GM21526 (cell line): ENCODE data around the gene RNASE12.
"Not testable (repeated sequence)": the region's sequence is repeated elsewhere in the genome, so short reads cannot be mapped to it uniquely, and the experiment has no call there.

Experiments used
- ATAC-seq: cut with Tn5 transposase; IDR thresholded peaks from one replicate; pipeline ENCODE4 v1.9.1; 2021; ENCODE audit warnings: moderate library complexity; ENCODE audit not compliant: unreplicated experiment, low FRiP score

Gene RNASE12

GRCh38 chr14:20614038-20614840 lies 23.1 kb upstream of the RNASE12 start:
- no peak for ATAC-seq

DNA sequence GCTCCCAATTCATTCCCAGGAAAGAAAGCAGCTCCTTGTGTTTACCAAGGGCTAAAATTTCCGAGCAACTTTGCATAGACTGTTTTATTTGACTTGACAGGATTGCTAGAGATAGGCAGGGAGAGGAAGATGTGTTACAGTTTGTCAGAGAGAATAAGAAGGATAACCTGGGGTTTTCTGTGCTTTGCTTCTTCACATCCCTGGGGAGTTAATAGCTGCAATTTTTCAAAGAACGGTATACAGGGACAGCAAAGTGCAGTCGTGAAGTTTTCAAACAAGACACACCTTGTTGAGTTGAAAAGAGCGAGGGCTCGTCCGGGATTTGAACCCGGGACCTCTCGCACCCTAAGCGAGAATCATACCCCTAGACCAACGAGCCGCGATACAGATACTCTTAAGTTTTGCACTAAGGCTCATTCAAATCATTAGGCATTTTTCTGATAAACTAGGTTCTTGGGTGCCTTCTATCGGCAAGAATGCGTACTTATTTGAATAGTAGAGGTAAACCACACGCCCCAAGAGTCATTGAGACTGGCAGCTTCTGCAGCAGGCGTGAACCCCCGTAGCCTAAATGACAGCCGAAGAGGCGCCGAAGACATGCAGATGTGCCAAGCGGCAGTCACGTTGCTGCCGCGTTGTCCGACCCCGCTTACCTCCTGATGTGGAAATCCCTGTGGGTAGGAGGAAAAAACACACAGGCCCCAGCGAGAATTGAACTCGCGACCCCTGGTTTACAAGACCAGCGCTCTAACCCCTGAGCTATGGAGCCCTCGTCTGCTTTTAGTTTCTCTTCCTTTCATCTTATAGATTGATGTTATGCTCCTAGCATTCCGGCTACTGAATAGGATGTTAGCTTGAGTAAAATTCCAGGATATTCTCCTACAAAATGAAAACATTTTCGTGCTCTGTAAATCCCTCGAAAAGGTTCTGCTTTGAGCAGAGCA lies 22.2 kb upstream of the RNASE12 start:
- peak; percentile 61 for ATAC-seq

GRCh38 chr14:20612403-20612802 lies 21.2 kb upstream of the RNASE12 start:
- ATAC-seq: no peak

- ATAC-seq: no peak
Measured at GRCh38 chr14:20611277-20611676, 20.1 kb upstream of the RNASE12 start.

DNA sequence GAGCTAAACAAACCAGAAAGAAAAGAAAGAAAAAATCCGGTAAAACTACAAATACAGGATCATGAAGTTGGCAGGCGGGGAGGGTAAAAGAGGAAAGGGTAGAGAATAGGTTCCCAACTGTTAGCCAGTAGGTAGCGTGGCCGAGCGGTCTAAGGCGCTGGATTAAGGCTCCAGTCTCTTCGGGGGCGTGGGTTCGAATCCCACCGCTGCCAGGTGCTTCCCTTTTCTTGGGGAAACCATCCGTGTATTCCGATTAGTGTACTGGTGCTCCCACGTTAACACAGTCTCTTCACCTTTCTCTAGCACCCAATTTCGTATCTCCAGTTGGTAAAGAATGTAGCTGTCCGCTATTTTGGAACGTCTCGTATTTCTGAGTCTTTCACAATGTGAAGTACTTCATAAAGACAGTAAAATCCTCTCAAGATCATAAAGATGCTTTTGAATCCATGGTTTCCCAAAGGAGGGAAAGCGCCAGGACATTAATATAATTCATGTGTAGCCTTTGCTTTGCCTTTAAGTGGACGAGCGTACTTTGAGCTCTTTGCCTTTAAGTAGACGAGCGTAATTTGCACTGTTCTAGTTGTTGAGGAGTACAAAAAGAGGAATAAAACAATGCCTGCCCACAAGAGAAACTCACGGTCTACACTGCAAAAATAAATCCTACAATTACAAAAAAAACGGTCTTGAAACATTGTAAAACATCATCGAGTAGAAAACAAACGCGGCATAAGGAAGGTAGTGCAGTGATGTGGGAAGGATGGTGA lies 19.0 kb upstream of the RNASE12 start:
- no peak for ATAC-seq

DNA sequence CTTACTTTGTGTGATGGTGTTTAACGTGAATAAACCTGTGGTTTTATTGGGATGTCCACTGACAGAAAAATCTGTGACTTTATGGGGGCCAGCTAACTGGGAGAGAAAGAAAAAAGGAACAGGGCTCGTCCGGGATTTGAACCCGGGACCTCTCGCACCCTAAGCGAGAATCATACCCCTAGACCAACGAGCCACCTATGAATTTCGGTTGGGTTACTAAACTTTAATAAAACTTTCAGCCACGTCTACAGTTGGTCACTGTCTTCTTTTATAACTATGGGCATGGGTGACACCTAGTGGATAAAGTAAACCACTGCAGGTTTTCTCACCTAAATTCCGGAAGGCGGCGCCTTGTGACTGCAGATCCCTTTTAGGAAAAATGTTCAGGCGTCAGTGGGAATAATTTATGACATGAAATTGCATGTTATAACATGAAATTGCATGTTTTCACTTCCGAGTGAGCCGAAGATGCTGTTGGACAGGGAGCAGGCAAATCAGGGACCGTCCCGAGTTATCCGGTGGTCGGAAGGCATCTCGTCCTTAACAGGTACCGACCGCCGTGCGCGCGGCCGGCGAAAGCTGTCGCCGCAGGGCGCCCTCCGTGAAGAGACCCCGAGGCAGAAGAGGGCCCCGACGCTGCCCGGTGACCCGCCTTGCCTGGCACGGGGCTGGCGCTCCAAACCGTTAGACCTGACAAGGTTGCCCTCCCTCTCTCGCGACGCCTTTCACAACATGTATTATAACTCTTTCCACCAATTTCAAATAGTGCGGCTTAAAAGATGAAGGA lies 18.2 kb upstream of the RNASE12 start:
- no peak for ATAC-seq

GRCh38 chr14:20608383-20609110 lies 17.4 kb upstream of the RNASE12 start:
- ATAC-seq: no peak

- ATAC-seq: no peak
Measured at GRCh38 chr14:20607617-20608016, 16.4 kb upstream of the RNASE12 start.

GRCh38 chr14:20606902-20607242 lies 15.7 kb upstream of the RNASE12 start:
- ATAC-seq: no peak

DNA sequence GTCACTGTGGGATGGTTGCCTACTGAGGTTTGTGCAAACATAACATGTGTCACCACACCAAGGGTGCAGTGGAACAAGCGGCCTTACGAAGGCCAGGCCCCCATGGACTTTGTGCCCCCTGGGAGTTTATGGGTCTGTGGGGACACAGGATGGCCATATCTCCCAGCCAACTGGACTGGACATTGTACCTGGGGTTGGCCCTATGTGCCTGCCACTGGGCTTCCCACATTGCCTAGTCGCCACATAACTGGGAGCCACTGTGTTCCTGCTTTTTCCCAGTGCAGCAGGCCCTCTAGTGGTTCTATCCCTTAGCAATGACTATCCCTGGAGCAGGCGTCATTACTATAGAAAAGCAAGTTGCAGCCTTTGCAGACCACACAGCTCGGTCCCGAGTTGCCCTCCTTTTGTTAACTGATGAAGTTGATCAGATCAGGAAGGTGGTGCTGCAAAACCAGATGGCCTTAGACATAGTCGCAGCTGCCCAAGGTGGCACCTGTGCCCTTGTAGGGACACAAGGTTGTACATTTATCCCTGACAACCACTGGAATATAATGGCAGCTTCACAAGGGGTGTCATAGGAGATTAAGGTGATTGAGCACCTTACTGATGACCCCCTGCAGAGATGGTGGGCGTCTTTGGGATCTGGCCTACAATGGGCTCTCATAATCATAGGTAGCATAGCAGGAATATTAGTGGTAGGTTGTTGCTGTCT lies 15.2 kb upstream of the RNASE12 start:
- ATAC-seq: no peak

DNA sequence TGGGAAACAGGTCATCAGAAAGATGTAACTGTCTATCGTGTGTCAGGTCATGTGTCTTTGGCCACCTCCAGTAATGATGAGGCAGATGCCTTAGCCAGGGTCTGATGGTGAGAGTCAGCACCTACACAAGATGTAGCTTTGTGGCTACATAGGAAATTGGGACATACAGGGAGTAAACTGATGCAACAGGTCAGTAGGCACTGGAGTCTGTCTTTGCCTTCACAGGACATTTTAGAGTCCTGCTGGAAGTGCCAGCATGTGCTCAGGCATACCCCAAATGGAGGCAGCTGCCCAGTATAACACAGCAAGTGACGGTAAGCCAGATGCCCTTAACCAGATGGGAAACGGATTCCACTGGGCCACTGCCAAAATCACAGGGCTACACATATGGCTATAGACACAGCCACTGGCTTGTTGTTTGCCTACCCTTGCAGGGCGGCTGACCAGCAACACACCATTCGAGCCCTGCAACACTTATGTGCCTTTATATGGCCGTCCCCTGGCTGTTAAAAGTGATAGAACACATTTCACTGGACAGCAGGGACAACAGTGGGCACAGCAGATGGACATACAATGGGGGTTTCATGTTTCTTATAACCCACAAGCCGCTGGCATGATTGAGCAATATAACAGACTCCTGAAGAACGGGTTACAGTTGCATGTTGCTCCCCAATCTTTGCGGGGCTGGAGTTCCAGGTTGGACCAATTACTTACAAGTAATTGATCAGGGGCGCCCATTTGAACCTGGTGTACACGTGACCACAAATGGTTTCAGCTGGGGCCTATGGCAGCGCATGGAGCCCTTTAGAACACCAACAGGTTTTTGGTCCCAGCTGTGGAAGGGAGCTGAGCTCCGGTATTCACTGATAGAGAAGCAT lies 12.9 kb upstream of the RNASE12 start:
- ATAC-seq: no peak

DNA sequence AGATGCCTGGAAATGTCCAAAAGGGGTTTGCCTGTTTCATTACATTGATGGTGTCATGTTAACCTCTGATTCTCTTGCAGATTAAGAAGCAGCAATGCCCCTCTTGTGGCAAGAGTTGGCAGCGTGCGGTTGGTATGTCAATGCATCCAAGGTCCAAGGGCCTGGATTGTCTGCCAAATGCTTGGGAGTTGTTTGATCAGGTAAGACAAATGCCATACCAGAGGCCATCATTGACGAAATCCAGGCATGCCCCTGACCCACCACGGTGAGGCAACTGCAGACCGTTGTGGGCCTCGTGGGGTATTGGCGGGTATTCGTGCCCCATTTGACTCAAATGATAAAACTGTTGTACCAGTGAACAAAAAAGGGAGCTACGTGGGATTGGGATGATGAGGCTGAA lies 11.4 kb upstream of the RNASE12 start:
- no peak for ATAC-seq

DNA sequence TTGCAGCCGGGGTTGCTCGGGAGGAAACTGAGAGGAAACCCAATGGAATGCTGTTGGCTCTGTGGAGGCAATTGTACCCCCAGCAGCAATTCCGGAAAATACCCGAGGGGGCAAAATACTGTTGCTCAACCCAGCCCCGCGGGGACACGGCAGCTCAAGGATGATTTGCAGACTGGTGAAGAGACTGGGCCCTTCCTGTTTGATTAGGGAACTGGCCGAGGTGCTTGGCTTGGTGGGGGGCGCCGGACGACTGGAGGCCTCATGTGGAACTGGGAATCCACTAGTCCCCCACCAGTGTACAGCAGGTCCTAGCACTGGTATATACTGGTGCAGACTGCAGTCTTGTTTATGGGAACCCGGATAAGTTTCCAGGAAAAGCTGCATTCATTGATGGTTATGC lies 10.3 kb upstream of the RNASE12 start:
- ATAC-seq: no peak

GRCh38 chr14:20597108-20597507 lies 5.9 kb upstream of the RNASE12 start:
- ATAC-seq: no peak

DNA sequence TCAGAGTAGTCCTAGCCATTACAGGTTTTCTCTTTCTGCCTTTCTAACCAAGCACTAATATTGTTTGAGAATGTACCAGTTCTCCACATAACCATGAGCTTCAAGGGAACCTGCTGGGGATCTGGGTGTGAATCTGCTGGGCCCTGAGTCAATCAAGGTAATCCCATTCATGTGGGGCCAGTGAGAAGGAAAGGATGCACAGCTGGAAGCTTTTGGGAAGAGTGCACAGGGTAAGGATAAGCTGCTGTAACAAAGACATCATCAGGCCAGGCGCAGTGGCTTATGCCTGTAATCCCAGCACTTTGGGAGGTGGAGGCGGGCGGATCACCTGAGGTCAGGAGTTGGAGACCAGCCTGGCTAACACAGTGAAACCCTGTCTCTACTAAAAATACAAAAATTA lies 4.5 kb upstream of the RNASE12 start:
- not testable (repeated sequence) for ATAC-seq

DNA sequence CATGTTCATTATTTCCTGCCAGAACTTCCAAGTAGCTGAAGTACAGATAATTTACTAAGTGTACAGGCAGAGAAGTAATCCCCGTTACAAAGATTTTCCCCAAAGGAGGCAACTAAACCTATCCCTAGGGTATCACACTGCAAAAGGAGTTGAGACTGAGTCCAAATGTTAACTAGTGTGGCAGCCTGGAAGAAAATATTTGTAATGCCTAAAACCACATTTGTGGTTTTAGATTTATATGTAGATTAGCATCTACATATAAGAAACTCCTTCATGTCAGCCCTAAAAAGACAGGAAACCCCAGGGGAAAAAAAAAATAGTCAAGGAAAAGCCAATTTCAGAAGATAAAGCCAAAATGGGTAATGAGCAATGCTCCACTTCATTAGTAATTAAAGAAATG lies 1.4 kb upstream of the RNASE12 start:
- ATAC-seq: no peak

DNA sequence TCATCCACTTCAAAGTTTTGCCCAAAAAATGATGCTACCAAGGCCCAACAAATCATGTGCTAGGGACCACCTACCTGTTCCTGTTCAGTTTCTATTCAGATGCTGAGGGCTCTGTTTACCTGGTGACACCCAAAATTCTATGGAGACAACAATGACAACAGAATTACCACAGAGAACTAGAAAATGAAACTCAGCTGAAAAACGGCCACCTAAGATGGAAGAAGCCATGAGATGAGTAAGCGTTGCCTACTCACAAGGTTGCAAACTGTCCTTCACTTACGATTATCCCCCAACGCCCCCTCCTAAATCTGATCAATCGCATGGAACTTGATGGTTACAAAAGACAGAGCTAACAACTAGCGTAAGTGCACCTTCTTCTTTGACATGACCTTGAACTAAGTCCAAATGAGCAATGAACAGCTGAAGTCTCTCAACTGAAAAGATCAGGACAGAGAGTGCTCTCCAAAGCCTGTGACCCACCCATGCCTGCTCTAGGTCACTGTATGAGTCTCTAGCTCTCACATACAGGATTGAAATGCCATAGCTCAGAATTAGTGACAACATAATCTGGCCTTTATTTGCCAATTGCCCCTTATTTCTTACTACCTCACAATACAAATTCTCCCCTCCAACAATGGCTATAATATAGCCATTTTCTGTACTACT lies 3.6 kb downstream of the RNASE12 start, which contains the start of gene RNASE11:
TSS of gene RNASE11 (minus strand) at position 513 of the 666 bp plus-strand sequence.
- no peak for ATAC-seq
